ENCODE measurements around the gene SPATS2. TPM values are rescaled to one million over a fixed set of nuclear protein-coding genes. Genes with fewer than 3 reads are reported as not detected.

Gene SPATS2
- total RNA-seq, 1 experiment from 2014 or later = 74.2 TPM

GRCh38 chr12:49448858-49449257, 81.6 kb downstream of the SPATS2 start:
- H3K9me3 ChIP-seq (ENCODE audit: control insufficient read depth in 1 of 2, insufficient read depth in 1 of 2, low read depth in 1 of 2, low read length in 2 of 2) = no peaks in the 10 kb centered on the region
- POLR2A ChIA-PET = no interaction called here
- H3K36me3 ChIP-seq (ENCODE audit: control insufficient read depth in 1 of 2, insufficient read depth in 2 of 2, low read length in 2 of 2) = peaks cover 0 to 3% of the 10 kb centered on the region in 2 experiments; a peak in 1 of 4 replicates
- H2AFZ ChIP-seq (ENCODE audit: low read depth, low read length, poor library complexity, severe bottlenecking) = no peak overlapping the region
- CTCF ChIA-PET = no interaction called here
- no peaks in the 10 kb centered on the region for H3K4me1 ChIP-seq (ENCODE audit: control insufficient read depth in 1 of 2, insufficient read depth in 2 of 2, low read length in 2 of 2)
- H3K9ac ChIP-seq (ENCODE audit: low read length) = no peak overlapping the region
- H3K79me2 ChIP-seq (ENCODE audit: insufficient read depth, low read length) = peaks cover 82% of the 10 kb centered on the region
- intact Hi-C loops (cut with micrococcal nuclease) = no loop called here
- no peak overlapping the region for H3K27ac ChIP-seq (ENCODE audit: low read depth, low read length)
- H3K27me3 ChIP-seq (ENCODE audit: insufficient read depth, low read length) = no peaks in the 10 kb centered on the region
- BruUV-seq (replicated peaks) = no TSS peak
- no peaks in the 10 kb centered on the region for H3K9me2 ChIP-seq (ENCODE audit: insufficient read depth)
- H4K20me1 ChIP-seq (ENCODE audit: insufficient read depth) = no peaks in the 10 kb centered on the region
- no peak for DNase-seq (ENCODE audit: low read depth, low spot score)
- no peak for TF ChIP-seq TCF7L2 (IDR thresholded peaks at IDR 0.05; ENCODE audit: borderline replicate concordance, extremely low read depth, insufficient read depth, insufficient read length)
- no peak for TF ChIP-seq ZFX (IDR thresholded peaks at IDR 0.05)
- TF ChIP-seq SP1 (IDR thresholded peaks at IDR 0.05; ENCODE audit: low read depth) = no peak
- no peak for TF ChIP-seq FOSL1 (IDR thresholded peaks at IDR 0.05; ENCODE audit: low read depth)
- TF ChIP-seq MAX (IDR thresholded peaks at IDR 0.05) = no peak
- TF ChIP-seq POLR2AphosphoS5 (IDR thresholded peaks at IDR 0.05; ENCODE audit: low read depth, low read length) = no peak
- TF ChIP-seq SIN3A (IDR thresholded peaks at IDR 0.05; ENCODE audit: low read depth) = no peak
- no peak for TF ChIP-seq JUND (IDR thresholded peaks at IDR 0.05)
- TF ChIP-seq CEBPB (IDR thresholded peaks at IDR 0.05; ENCODE audit: low read depth) = no peak
- TF ChIP-seq ZBTB33 (IDR thresholded peaks at IDR 0.05; ENCODE audit: extremely low read depth, insufficient replicate concordance, low read length) = no peak
- TF ChIP-seq CTCF (IDR thresholded peaks at IDR 0.05 in 2 of 3, conservative IDR thresholded peaks at IDR 0.05 in 1 of 3; ENCODE audit: borderline replicate concordance in 1 of 3, insufficient read depth in 1 of 3, low read depth in 2 of 3, low read length in 2 of 3) = no peak
- TF ChIP-seq EGR1 (IDR thresholded peaks at IDR 0.05; ENCODE audit: low read depth) = no peak
- no peak for TF ChIP-seq SRF (IDR thresholded peaks at IDR 0.05; ENCODE audit: low read depth)
- no peak for TF ChIP-seq ATF3 (IDR thresholded peaks at IDR 0.05)
- TF ChIP-seq RAD21 (IDR thresholded peaks at IDR 0.05; ENCODE audit: low read depth) = no peak
- TF ChIP-seq ELF1 (IDR thresholded peaks at IDR 0.05; ENCODE audit: borderline replicate concordance, low read depth) = no peak
- TF ChIP-seq ZNF274 (IDR thresholded peaks at IDR 0.05; ENCODE audit: low read depth, low read length) = no peak
- TF ChIP-seq EZH2phosphoT487 (IDR thresholded peaks at IDR 0.05; ENCODE audit: borderline replicate concordance) = no peak
- no peak for ATAC-seq
- RAD21 ChIA-PET (ENCODE audit: low non-redundant PET in 1 of 2, low total read pairs in 2 of 2, uncharacterized antibody in 2 of 2, unreplicated experiment in 2 of 2) = interaction anchor here in 1 of 2 experiments (0.7 kb wide), 1 partner anchor 25 kb away, joined by 3 read pairs; no protein-coding TSS in a partner anchor
- no peak overlapping the region for H3K4me2 ChIP-seq (ENCODE audit: low read length)
- no peak overlapping the region for H3K4me3 ChIP-seq (replicated peaks in 1 of 2; ENCODE audit: low read depth in 1 of 2, low read length in 2 of 2)
